ENCODE results near the gene WDHD1.
"Not testable (repeated sequence)": the region's sequence is repeated elsewhere in the genome, so short reads cannot be mapped to it uniquely, and the experiment has no call there.

- not testable (repeated sequence) for TF ChIP-seq CTCF, POLR2A (IDR thresholded peaks at IDR 0.05)
These were observed 11.1 kb upstream of the WDHD1 start for GRCh38 chr14:55037995-55038394.
